Fibroblast of the conjunctiva (primary cell): ENCODE data around the gene MYO7B.

Experiments
- DNase-seq: peaks from one replicate; pipeline ENCODE4 v3.0.0-alpha.2; 2010; ENCODE audit warnings: low read depth

The MYO7B gene

DNA sequence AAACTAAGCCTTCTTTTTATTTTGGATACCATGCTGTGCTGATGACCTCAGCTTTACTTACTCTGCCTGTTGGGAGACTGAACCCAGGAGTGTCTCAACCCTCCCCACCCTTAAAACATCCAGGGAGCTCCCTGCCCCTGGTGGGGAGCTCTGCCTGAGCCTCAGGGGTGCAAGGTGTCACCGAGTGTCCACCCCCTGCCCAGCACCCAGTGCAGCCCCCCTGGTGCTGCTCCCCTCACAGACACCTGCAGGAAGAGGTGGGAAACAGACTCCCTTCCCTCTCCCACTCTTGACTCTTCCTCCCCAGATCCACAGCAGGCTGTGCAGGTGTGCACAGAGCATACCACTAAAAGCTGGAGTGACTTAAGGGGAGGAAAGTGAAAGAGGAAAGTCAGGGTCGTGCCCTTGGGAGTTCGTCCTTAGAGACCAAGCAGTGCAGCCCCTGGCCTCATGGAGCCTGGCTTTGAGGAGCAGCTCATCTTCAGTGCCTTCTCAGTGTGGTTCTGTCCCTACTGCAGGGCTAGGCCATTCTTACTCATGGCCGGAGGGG is 51.3 kb downstream of the MYO7B start:
- DNase-seq, result no peak

DNA sequence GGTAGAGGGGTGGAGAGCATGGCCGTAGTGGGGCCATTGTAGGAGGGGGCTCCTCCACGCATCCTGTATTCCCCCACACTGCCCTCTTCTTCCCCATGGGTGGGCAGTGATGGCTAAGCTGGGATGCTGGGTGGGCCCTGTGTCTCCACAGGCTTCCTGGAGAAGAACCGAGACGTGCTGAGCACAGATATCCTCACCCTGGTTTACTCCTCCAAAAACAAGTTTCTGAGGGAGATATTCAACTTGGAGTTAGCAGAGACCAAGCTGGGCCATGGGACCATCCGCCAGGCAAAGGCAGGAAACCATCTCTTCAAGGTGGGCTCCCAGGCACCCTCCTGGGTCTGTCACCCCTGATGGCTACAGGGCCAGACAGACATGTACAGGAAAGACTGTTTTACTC is 52.8 kb downstream of the MYO7B start:
- DNase-seq, result no peak

DNA sequence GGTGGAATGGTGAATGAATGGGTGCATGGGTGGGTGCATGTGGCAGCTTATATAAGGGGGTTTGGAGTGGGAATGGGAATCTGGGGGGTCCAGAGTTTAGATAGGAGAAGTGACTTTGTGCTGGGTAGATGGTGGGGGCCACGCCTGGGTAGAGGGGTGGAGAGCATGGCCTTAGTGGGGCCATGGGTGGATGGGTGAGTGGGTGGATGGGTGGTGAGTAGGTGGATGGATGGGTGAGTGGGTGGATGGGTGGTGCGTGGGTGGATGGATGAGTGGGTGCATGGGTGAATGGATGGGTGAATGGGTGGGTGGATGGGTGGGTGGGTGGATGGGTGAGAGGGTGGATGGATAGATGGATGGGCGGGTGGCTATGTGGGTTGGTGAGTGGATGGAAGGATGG is 53.9 kb downstream of the MYO7B start:
- no peak for DNase-seq

DNA sequence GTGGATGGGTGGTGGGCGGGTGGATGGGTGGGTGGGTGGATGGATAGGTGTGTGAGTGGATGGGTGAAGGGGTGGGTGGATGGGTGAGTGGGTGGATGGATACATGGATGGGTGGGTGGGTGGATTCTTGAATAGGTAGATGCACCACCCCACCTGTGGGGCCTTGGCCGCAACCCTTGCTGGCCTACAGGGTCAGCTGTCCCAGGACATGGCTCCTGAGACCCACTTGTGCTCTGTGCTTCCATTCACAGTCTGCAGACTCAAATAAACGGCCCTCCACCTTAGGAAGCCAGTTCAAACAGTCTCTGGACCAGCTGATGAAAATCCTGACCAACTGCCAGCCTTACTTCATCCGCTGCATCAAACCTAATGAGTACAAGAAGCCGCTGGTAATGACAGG is 54.4 kb downstream of the MYO7B start:
- no peak for DNase-seq

DNA sequence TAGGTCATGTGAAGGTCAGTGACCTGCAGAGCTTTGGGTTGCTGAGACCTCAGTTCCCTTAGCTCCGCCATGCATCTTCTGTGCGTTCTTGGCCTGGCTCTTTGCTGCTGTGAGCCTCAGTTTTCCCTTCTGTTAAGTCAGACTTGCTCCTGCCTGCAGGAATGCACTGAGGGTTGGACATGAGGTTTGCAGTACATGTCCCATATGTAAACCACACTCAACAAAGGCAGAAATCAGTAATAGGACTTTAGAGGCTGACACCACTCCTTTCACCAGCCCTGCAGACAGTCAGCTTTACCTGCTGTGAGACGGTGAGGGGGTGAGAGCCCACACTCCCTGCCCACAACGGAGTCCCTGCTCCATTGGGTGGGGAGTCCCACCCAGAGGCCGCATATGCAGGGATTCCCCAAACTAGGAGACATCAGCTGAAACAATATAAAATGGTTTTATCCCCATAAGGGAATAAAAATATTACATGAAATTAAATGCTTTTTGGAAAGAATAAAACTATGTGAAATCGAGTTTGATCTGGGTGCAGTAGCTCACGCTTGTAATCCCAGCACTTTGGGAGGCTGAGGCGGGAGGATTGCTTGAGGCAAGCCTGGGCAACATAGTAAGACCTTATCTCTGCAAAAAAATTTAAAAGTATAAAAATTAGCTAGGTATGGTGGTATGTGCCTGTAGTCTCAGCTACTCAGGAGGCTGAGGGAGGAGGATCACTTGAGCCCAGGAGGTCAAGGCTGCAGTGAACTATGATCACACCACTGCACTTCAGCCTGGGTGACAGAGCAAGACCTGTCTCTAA is 55.1 kb downstream of the MYO7B start:
- DNase-seq, result no peak

DNA sequence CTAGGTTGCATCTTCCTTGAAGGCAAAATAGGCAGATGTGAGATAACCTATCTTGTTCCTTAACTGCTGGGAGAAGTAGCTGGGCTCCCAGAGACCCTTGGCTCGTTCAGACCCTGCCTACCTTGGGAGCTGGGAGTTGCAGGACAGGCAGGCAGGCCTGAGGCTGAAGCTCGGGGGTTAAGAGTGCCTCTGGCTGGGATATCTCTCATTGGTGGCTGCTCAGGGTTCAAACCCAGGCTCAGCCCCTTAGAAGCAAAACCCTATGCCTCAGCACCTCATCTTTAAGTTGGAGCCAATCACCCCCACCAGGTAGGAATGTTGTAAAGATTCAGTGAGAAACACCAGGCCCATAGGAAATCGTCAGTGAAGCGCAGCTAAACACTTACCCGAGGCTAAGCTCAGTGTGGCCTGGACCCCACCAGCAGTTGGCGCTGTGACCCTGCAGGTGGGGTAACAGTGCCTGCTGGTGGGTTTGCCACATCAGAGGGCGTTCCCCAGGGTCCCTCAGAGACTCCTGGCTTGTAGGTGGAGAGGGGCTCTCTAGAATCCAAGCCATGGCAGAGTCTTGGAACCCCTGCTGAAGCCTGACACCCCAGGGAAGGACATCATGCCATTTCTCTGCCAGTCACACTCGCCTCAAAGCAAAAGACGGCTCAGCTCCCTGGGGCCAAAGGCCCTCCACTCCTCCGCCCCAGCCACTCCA is 55.9 kb downstream of the MYO7B start:
- peak; percentile 26 for DNase-seq

DNA sequence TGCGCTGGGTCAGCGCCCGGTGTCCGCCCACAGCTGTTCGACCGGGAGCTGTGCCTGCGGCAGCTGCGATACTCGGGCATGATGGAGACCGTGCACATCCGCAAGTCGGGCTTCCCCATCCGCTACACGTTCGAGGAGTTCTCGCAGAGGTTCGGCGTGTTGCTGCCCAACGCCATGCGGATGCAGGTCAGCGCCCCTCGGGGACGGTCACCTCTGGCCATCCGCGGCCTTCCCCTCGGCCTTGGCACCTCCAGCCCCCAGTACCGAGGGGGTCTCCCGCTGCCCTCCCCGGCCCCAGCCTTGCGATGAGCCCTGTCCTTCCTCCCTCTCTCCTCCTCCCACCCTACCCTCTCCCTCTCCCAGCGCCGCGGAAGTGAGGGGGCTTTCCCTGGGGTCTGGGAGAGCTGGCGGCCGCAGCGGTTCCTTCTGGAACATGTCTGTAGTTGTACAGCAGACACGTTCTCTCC is 57.3 kb downstream of the MYO7B start:
- no peak for DNase-seq

DNA sequence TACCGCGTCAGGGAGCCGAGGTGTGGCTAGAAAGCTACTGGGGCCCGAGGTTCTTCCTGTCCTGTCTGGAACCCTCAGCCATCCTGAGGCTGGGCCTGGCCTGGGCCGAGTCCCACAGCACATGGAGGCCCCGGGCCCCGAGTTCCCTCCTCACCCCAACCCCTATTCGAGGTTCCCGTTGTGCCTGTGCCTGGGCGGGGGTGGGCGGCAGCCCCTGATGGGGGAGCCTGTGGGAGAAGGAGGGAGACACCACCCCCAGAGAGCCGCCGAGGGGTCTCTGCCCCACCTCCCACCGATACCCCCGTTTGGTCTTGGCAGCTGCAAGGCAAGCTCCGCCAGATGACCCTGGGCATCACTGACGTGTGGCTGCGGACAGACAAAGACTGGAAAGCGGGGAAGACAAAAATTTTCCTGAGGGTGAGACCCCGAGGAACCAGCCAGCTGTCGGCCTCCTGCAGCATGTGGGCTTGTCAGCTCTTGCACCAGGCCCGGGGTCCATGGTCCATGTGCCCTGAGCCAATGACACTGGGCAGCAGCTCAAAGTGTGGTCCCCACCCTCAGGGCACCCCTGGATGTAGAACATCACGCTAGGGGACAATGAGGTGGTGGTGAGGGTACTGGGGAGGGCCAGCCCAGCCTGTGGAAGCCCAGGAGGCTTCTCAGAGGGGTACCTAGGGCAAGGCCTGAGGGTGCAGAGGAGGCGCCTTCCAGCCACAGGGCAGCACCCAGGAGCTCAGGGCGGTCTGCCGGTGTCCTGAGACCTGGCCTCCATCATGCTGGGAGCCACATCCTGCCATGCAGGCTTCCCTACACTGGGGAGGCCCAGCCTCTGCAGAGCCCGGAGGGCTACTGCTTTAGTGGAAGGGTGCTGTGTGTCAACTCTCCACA is 58.0 kb downstream of the MYO7B start:
- no peak for DNase-seq

DNA sequence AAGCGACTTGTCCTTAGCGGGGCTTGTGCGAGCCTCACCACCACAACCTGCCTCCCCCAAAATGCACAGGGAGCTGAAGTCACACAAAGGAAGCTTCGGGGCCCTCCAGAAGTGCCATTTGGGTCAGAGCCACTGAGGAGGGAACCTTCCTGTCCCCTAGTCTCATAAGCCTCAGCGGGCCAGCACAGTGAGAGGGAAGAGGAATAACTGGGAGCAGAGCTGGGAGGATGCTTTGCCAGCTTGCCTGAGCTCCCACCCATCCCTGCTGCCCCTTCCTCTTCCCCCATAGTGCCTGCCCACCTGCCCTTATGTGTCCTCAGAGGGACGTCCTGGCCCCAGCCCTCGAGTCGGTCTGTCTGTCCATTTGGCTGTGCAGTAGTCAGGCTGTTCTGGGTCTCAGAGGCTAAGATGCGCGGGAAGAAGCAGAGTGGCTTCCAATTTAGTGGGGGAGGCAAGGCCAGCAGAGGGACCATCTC is 58.7 kb downstream of the MYO7B start:
- no peak for DNase-seq

DNA sequence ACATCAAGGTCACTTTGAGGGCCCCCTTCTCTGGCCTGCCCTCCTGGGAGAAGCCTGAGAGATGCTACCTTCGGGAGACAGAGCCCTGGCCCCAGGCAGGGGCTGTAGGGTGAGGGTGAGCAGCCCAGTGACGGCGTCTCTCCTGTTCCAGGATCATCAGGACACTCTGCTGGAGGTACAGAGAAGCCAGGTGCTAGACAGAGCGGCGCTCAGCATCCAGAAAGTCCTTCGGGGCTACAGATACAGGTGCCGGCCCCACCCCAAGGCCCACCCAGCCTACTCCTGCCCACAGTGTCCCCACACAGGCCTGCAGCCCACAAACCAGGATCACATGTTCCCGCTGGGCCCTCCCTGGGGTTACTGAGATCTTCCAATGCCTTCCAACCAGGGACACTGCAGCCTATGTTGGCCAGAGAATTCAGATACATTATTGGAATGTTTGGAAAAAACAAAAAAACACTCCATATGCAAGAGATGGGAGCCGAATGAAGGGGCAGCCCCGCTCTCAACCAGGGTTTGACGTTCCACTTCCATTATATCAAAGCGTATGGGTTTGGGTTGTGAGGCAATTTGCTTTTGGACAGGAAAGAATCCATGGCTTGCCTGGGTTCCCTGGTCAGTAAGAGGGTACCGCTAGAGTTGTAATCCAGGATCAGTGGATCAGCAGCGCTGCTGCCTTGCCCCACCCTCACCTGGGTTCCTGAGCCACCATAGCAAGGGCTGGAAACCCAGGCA is 61.0 kb downstream of the MYO7B start:
- no peak for DNase-seq

DNA sequence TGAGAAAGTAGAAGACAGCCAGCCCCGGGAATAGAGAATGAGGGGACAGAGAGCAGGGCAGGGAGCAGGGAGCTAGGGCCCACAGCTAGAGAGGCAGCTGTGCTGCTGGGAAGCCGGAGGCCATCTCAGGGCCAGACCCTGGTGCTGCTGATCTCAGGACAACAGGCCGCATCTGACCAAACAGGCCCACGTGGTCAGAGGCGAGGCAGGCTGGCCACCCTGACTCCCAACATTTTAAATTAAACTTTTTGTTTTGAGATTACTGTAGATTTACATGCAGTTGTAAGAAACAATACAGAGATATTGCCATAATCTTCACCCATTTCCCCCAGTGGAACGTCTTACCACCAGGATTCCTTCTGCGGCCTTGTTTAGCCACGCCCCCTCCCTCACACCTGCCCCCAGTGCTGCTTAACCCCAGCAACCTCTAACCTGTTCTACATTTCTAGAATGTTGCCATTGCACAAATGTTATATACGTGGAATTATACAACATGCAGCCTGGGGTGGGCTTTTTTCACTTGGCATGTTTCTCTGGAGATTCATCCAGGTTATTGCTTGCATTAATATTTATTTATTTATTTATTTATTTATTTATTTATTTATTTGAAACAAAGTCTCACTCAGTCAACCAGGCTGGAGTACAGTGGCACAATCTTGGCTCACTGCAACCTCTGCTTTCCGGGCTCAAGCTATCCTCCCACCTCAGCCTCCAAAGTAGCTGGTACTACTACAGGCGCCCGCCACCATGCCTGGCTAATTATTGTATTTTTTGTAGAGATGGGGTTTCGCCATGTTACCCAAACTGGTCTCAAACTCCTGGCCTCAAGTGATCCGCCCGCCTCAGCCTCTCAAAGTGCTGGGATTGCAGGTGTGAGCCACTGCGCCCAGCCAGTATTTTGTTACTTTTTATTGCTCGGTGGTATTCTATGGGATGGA is 61.8 kb downstream of the MYO7B start:
- DNase-seq, result no peak

DNA sequence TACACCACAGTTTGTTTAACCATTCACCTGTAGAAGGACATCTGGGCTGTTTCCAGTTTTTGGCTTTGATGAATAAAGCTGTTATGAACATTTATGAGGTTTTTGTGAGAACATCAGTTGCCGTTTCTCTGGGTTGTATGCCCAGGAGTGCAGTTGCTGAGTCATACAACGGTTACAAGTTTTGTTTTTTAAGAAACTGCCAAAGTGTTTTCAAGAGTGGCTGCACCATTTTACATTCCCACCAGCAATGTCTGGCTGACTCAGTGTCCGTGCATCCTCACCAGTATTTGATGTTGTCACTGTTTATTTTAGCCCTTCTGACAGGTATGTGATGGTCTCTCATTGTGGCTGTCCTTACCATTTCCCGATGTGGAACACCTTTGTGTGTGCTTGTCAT is 62.5 kb downstream of the MYO7B start:
- DNase-seq, result no peak

DNA sequence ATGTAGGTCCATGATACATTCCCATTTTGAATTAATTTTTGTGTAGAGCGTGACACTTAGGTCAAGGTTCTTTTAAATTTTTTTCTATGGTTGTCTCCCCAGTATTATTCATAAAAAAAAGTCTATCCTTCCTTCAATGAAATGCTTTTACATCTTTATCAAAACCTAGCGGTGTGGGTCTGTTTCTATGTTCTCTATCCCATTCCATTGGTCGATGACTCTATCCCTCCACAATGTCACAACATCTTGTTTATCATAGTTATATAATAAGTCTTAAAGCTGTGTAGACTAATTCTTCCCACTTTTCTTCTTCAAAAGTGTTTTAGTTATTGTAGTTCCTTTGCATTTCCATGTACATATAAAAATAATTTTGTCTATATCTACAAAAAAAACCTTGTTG is 63.2 kb downstream of the MYO7B start:
- DNase-seq, result no peak

DNA sequence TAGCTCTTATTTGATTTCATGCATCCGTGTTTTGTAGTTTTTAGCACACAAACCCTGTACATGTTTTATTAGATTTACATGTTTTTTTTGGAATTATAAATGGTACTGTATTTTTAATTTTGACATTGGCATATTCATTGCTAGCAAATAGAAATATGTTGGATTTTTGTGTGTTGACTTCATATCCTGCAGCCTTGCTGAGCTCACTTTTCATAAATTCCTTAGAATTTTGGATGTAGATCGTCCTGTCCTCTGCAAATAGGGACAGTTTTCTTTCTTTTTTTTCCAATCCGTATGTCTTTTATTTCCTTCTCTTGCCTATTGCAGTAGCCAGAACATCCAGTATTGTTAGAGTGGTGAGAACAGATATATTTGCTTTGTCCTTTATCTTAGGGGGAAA is 63.7 kb downstream of the MYO7B start:
- DNase-seq, result no peak

DNA sequence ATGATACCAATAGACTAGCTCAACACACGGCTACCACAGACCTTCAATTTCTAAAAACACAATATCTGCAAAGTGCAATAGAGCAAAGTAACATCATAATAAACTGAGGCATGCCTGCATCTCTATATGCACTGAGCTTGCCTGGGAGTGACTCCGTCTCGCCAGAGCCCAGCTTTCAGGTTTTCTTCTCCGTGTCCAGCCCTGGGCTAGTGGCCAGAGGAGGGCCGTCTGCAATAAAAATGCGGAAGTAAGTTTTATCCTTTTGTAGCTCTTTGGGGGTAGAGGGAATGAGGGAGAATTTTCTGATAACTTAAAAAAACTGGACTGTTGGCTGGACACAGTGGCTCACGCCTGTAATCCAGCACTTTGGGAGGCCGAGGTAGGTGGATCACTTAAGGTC is 69.5 kb downstream of the MYO7B start:
- DNase-seq, result no peak

DNA sequence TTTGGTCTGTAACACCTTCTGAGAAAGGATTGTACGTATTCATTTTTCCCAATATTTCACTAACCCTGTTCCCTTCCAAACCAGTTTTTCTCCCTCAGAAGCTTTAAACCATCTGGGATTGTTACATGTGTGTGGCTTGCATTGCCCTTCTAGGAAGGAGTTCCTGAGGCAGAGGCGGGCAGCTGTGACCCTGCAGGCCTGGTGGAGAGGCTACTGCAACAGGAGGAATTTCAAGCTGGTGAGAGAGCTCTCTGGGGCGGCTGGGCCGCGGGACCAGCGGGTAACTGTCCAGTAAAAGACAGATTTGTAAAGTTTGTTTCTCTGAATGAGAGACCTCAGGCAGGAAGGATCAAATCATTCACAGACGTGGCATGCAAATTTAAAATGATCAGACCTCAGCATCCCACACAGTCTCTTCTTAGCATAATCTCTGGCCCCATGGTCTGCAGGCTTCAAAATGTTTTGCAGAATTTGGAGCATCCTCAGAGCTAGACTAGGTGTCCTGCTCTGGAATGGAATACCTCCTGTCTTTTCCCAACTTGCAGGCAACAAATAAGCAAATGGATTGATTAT is 70.3 kb downstream of the MYO7B start:
- DNase-seq, result no peak

DNA sequence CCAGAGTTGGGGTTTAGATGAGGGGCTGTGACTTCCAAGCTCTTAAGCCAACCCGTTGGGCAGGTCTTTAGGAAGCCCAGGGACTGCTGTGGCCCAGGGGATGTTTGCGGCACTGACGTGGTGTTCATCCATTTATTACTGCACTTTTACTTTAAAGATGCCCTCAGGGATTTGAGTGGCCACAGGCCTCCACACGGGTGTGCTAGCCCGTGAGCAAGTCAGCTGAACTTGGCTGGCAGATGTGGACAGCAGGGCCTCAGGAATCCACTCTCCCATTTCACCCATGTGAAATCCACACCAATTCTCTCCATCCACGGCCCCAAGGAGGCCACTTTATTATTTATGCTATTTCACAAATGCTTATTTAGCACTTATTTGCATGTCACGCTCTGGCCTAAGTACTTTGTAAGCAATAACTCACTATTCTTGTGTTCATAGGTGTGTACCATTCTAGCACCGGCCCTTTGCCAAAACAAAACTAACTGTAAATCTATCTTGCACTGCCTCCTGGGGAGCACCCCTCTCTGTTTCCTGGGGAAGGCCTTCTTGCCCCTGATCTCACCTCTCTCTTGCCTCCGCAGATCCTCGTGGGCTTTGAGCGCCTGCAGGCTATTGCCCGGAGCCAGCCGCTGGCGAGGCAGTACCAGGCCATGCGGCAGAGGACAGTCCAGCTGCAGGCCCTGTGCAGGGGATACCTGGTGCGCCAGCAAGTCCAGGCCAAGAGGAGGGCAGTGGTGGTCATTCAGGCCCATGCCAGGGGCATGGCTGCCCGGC is 71.3 kb downstream of the MYO7B start:
- no peak for DNase-seq

DNA sequence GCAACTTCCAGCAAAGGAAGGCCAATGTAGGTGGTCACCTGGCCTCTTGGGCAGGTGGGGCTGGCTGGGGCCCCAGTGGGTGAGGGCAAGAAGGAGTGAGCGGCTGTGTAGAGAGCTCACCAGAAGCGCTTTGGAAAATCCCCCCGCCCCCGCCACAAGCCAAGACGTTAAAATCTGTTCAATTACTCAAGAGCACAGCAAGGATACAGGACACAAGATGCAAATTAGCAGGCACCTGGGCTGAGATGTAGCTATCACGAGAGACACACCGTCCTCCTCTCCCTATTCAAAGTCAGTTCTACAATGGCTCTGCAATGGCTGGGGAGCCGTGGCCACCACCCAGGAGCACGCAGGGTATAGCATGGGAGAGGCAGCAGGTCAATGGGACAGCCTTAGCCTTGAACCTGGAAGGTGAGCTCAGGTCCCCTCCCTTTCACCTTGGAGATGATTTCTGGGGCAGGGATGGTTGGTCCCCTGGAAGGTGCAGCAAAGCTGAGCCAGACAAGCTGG is 72.0 kb downstream of the MYO7B start:
- no peak for DNase-seq
